ENCODE measurements around the gene MYADM.

The MYADM gene

GRCh38 chr19:53910170-53910518 is 42.5 kb downstream of the MYADM start:
- in situ Hi-C loops (cut with MboI; ENCODE audit: low sequenced_read_pairs): no loop called here

- in situ Hi-C loops (cut with MboI; ENCODE audit: low sequenced_read_pairs): no loop called here
Observed at GRCh38 chr19:53912653-53913052, 45.0 kb downstream of the MYADM start.

- in situ Hi-C loops (cut with MboI; ENCODE audit: low sequenced_read_pairs): no loop called here
Observed at GRCh38 chr19:53915000-53915399, 47.3 kb downstream of the MYADM start.

- in situ Hi-C loops (cut with MboI; ENCODE audit: low sequenced_read_pairs): no loop called here
Observed at GRCh38 chr19:53916004-53916403, 48.3 kb downstream of the MYADM start.

GRCh38 chr19:53917356-53917755 is 49.7 kb downstream of the MYADM start:
- in situ Hi-C loops (cut with MboI; ENCODE audit: low sequenced_read_pairs): no loop called here

All from hTERT RPE-1 (cell line).